HCT116 (cell line): Measurements from ENCODE around the gene ALOX12B. TPM values are rescaled to one million over a fixed set of nuclear protein-coding genes. Genes with fewer than 3 reads are reported as not detected.

Source experiments
- ATAC-seq: fragments of 200-7000 bp; cut with Tn5 transposase; 2 replicates; pipeline ENCODE4 v1.9.1; 2020; ENCODE audit warnings: mild to moderate bottlenecking, moderate library complexity
- BruUV-seq: library from RNA; stranded (reverse); fragments of 400-500 nt; replicated peaks from 2 replicates; lab custom pipeline; 2021; lab: Mats Ljungman, UMichigan
- CTCF ChIA-PET: fragments of 300-600 bp; sonication (Branson Sonifier 250); formaldehyde crosslinking; loops from one replicate; lab custom pipeline; 2021; ENCODE audit warnings: antibody characterized with exemption; lab: Charles Lee
- POLR2A ChIA-PET: fragments of 300-600, 350-600 bp; sonication (Branson Sonifier 250); formaldehyde crosslinking; loops from one replicate; lab custom pipeline; 2021; ENCODE audit warnings: antibody characterized with exemption; lab: Charles Lee
- RAD21 ChIA-PET, 2 experiments: fragments of 300-600 bp; sonication (Branson Sonifier 250); formaldehyde crosslinking; loops; one replicate each; lab custom pipeline; 2023; ENCODE audit warnings: low total read pairs in 2 of 2; ENCODE audit not compliant: uncharacterized antibody in 2 of 2, unreplicated experiment in 2 of 2, low non-redundant PET in 1 of 2; lab: Charles Lee
- DNase-seq: peaks from one replicate; pipeline ENCODE4 v3.0.0-alpha.2; 2010; ENCODE audit warnings: low read depth, low spot score
- H2AFZ ChIP-seq: fragments of 200-600 bp; shearing (Covaris generic), sonication (generic); 2 replicates; pipeline ENCODE4 v1.6.1; 2017; ENCODE audit warnings: low read depth, mixed run types, mixed read lengths, antibody characterized with exemption, low read length; ENCODE audit not compliant: poor library complexity, severe bottlenecking
- H3K27ac ChIP-seq: 2 replicates; pipeline ENCODE4 v1.5.1; 2012; ENCODE audit warnings: low read depth, low read length
- H3K27me3 ChIP-seq: fragments of 200-600 bp; sonication (generic); 2 replicates; pipeline ENCODE4 v1.6.1; 2016; ENCODE audit warnings: mixed run types, low read length, mixed read lengths; ENCODE audit not compliant: insufficient read depth
- H3K36me3 ChIP-seq, 2 experiments: fragments of 200-500 bp in 1 of 2; fragments of 200-600 bp in 1 of 2; sonication (Bioruptor generic) in 1 of 2; sonication (generic) in 1 of 2; 2 replicates each; pipeline versions ENCODE4 v1.5.1 to v1.6.1; 2014 to 2016; ENCODE audit warnings: low read length in 2 of 2, inconsistent platforms in 1 of 2, mixed read lengths in 1 of 2, mixed run types in 1 of 2; ENCODE audit not compliant: insufficient read depth in 2 of 2, control insufficient read depth in 1 of 2
- H3K4me1 ChIP-seq, 2 experiments: fragments of 200-600 bp in 1 of 2; sonication (generic) in 1 of 2; 2 replicates each; pipeline versions ENCODE4 v1.5.1 to v1.6.1; 2012 to 2017; ENCODE audit warnings: low read length in 2 of 2, inconsistent platforms in 1 of 2, mild to moderate bottlenecking in 1 of 2, mixed read lengths in 1 of 2, mixed run types in 1 of 2, moderate library complexity in 1 of 2; ENCODE audit not compliant: insufficient read depth in 2 of 2, control insufficient read depth in 1 of 2
- H3K4me2 ChIP-seq: fragments of 200-600 bp; sonication (generic); 2 replicates; pipeline ENCODE4 v1.6.1; 2017; ENCODE audit warnings: mixed run types, low read length, mixed read lengths
- H3K4me3 ChIP-seq, 2 experiments: fragments of 200-600 bp in 1 of 2; sonication (generic) in 1 of 2; replicated peaks in 1 of 2; 2 replicates each; pipeline ENCODE4 v1.5.1; 2011 to 2016; ENCODE audit warnings: low read length in 2 of 2, control low read depth in 1 of 2, low read depth in 1 of 2, mild to moderate bottlenecking in 1 of 2, mixed read lengths in 1 of 2, mixed run types in 1 of 2
- H3K79me2 ChIP-seq: fragments of 200-600 bp; sonication (generic); 2 replicates; pipeline ENCODE4 v1.6.1; 2017; ENCODE audit warnings: mild to moderate bottlenecking, mixed run types, low read length, moderate library complexity, mixed read lengths; ENCODE audit not compliant: insufficient read depth
- H3K9ac ChIP-seq: fragments of 200-600 bp; sonication (generic); 2 replicates; pipeline ENCODE4 v1.6.1; 2016; ENCODE audit warnings: low read length, mixed read lengths
- H3K9me2 ChIP-seq: fragments of 200-600 bp; sonication (generic), shearing (Covaris generic); 2 replicates; pipeline ENCODE4 v1.6.1; 2017; ENCODE audit warnings: mixed run types, mild to moderate bottlenecking, moderate library complexity; ENCODE audit not compliant: insufficient read depth
- H3K9me3 ChIP-seq, 2 experiments: fragments of 200-500 bp in 1 of 2; fragments of 200-600 bp in 1 of 2; sonication (Bioruptor generic) in 1 of 2; sonication (generic) in 1 of 2; 2 replicates each; pipeline ENCODE4 v1.6.1; 2014 to 2017; ENCODE audit warnings: low read length in 2 of 2, mixed read lengths in 2 of 2, inconsistent platforms in 1 of 2, low read depth in 1 of 2, mild to moderate bottlenecking in 1 of 2, mixed run types in 1 of 2, moderate library complexity in 1 of 2; ENCODE audit not compliant: control insufficient read depth in 1 of 2, insufficient read depth in 1 of 2
- H4K20me1 ChIP-seq: fragments of 200-600 bp; sonication (generic), shearing (Covaris generic); 2 replicates; pipeline ENCODE4 v1.6.1; 2017; ENCODE audit warnings: mixed run types, mild to moderate bottlenecking, moderate library complexity; ENCODE audit not compliant: insufficient read depth
- CBX3 ChIP-seq: IDR thresholded peaks from 2 replicates; pipeline ENCODE4 v1.6.1; 2012; ENCODE audit warnings: low read depth
- CEBPB ChIP-seq: IDR thresholded peaks from 2 replicates; pipeline ENCODE4 v1.6.1; 2012; ENCODE audit warnings: low read depth
- EGR1 ChIP-seq: IDR thresholded peaks from 2 replicates; pipeline ENCODE4 v1.6.1; 2012; ENCODE audit warnings: low read depth
- EZH2phosphoT487 ChIP-seq: fragments of 200-600 bp; IDR thresholded peaks from 2 replicates; pipeline ENCODE4 v1.6.1; 2018; ENCODE audit warnings: antibody characterized with exemption, borderline replicate concordance
- JUND ChIP-seq: IDR thresholded peaks from 2 replicates; pipeline ENCODE4 v1.6.1; 2012
- POLR2A ChIP-seq: IDR thresholded peaks from 2 replicates; pipeline ENCODE4 v1.7.0; 2011; ENCODE audit warnings: borderline replicate concordance; ENCODE audit not compliant: insufficient read depth, insufficient read length; ENCODE audit errors: extremely low read depth
- RAD21 ChIP-seq: IDR thresholded peaks from 2 replicates; pipeline ENCODE4 v1.6.1; 2012; ENCODE audit warnings: low read depth, mild to moderate bottlenecking
- SIN3A ChIP-seq: IDR thresholded peaks from 2 replicates; pipeline ENCODE4 v1.6.1; 2012; ENCODE audit warnings: low read depth
- TCF7L2 ChIP-seq: IDR thresholded peaks from 2 replicates; pipeline ENCODE4 v1.7.0; 2011; ENCODE audit warnings: borderline replicate concordance, inconsistent platforms; ENCODE audit not compliant: insufficient read depth, insufficient read length; ENCODE audit errors: extremely low read depth
- YY1 ChIP-seq: IDR thresholded peaks from 2 replicates; pipeline ENCODE4 v1.6.1; 2011; ENCODE audit warnings: low read length, low read depth, moderate library complexity, mild to moderate bottlenecking; ENCODE audit not compliant: insufficient replicate concordance; ENCODE audit errors: extremely low read depth
- ZFX ChIP-seq: fragments of 450-650 bp; IDR thresholded peaks from 2 replicates; pipeline ENCODE4 v1.6.1; 2017
- intact Hi-C: fragments of 100-400 bp; cut with micrococcal nuclease; formaldehyde crosslinking; loops from 2 replicates; pipeline ENCODE4 v1.10.0; 2022
- total RNA-seq: library from RNA; stranded (reverse); gene quantifications from one replicate; pipeline ENCODE4 v1.2.1, GENCODE V29; 2021; ENCODE audit not compliant: unreplicated experiment
- TF ChIP-seq, protein P1 (sequence below), 3 experiments: fragments of 200-600 bp in 1 of 3; sonication (generic) in 1 of 3; IDR thresholded peaks in 2 of 3; conservative IDR thresholded peaks in 1 of 3; 2 replicates each; pipeline ENCODE4 v1.5.1; 2012 to 2017; ENCODE audit warnings: low read depth in 2 of 3, low read length in 2 of 3, antibody characterized with exemption in 1 of 3, borderline replicate concordance in 1 of 3, control low read depth in 1 of 3, mild to moderate bottlenecking in 1 of 3, mixed read lengths in 1 of 3, mixed run types in 1 of 3, moderate library complexity in 1 of 3; ENCODE audit not compliant: insufficient read depth in 1 of 3
- TF ChIP-seq, protein P2 (sequence below): IDR thresholded peaks from 2 replicates; pipeline ENCODE4 v1.6.1; 2011; ENCODE audit warnings: mild to moderate bottlenecking, low read length, moderate library complexity; ENCODE audit not compliant: insufficient replicate concordance; ENCODE audit errors: extremely low read depth
- TF ChIP-seq, protein P3 (sequence below): IDR thresholded peaks from 2 replicates; pipeline ENCODE4 v1.6.1; 2012
- TF ChIP-seq, protein P4 (sequence below): IDR thresholded peaks from 2 replicates; pipeline ENCODE4 v1.6.1; 2012; ENCODE audit warnings: low read depth

Gene ALOX12B
- total RNA-seq, 1 experiment from 2014 or later: 3.8 TPM

DNA sequence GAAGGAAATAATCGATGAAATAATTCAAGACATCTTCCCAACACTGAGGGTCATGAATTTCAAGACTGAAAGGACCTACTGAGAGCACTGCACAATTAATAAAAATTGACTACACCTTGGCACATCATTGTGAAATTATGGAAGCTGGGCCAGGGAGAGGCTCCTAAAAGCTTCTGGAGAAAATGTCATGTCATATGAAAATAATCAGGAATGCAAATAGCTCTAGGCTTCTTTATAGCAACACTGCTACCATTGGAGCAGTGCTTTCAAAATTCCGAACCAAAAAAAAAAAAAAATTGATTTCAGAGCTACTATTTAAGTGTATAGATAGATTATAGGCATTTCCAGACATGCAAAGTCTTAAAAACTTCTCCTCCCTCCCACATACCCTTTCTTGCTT is 55.1 kb downstream of the ALOX12B start (continued):
- TF ChIP-seq, protein P1, sequence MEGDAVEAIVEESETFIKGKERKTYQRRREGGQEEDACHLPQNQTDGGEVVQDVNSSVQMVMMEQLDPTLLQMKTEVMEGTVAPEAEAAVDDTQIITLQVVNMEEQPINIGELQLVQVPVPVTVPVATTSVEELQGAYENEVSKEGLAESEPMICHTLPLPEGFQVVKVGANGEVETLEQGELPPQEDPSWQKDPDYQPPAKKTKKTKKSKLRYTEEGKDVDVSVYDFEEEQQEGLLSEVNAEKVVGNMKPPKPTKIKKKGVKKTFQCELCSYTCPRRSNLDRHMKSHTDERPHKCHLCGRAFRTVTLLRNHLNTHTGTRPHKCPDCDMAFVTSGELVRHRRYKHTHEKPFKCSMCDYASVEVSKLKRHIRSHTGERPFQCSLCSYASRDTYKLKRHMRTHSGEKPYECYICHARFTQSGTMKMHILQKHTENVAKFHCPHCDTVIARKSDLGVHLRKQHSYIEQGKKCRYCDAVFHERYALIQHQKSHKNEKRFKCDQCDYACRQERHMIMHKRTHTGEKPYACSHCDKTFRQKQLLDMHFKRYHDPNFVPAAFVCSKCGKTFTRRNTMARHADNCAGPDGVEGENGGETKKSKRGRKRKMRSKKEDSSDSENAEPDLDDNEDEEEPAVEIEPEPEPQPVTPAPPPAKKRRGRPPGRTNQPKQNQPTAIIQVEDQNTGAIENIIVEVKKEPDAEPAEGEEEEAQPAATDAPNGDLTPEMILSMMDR (IDR thresholded peaks at IDR 0.05 in 2 of 3, conservative IDR thresholded peaks at IDR 0.05 in 1 of 3; ENCODE audit: borderline replicate concordance in 1 of 3, insufficient read depth in 1 of 3, low read depth in 2 of 3, low read length in 2 of 3): no peak
- no peak for TF ChIP-seq JUND
- no peak for TF ChIP-seq CBX3
- no peak for TF ChIP-seq CEBPB
- no peak for TF ChIP-seq EGR1
- no peak for TF ChIP-seq YY1

DNA sequence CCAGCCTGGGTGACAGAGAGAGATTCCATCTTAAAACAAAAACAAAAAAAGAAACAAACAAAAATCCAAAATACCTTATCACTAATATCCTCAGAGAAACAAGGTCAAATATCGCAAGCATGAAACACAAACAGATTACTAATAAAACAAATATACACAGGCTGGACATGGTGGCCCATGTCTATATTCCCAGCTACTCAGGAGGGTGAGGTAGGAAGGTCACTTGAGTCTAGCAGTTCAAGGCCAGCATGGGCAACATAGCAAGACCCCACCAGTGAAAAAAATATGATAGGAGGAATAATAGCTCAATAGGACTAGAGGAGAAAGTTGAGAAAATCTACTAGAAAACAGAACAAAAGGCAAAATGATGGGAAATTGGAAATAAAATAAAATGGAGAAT is 55.6 kb downstream of the ALOX12B start:
- ATAC-seq (no peak), DNase-seq (no peak)
- H3K27me3 ChIP-seq: no peaks in the 10 kb centered on the region
- H3K4me3 ChIP-seq: no peak overlapping the region
- H3K4me1 ChIP-seq: no peaks in the 10 kb centered on the region
- no peak overlapping the region for H2AFZ ChIP-seq
- no peaks in the 10 kb centered on the region for H3K9me2 ChIP-seq
- H3K79me2 ChIP-seq: no peaks in the 10 kb centered on the region
- POLR2A ChIA-PET: no interaction called here
- no peaks in the 10 kb centered on the region for H4K20me1 ChIP-seq
- H3K36me3 ChIP-seq: no peaks in the 10 kb centered on the region
- no peaks in the 10 kb centered on the region for H3K9me3 ChIP-seq
- RAD21 ChIA-PET: no interaction called here
- H3K4me2 ChIP-seq: no peak overlapping the region
- intact Hi-C loops: no loop called here
- no peak overlapping the region for H3K27ac ChIP-seq
- no TSS peak for BruUV-seq
- no peak overlapping the region for H3K9ac ChIP-seq
- CTCF ChIA-PET: interaction anchor here (1.5 to 2.6 kb wide), 3 partner anchors 10 to 35 kb away, joined by 5 to 14 read pairs (median 5); no protein-coding TSS in a partner anchor
- no peak for TF ChIP-seq EGR1
- no peak for TF ChIP-seq POLR2A
- TF ChIP-seq TCF7L2: no peak
- TF ChIP-seq EZH2phosphoT487: no peak
- no peak for TF ChIP-seq YY1
- TF ChIP-seq, protein P2, sequence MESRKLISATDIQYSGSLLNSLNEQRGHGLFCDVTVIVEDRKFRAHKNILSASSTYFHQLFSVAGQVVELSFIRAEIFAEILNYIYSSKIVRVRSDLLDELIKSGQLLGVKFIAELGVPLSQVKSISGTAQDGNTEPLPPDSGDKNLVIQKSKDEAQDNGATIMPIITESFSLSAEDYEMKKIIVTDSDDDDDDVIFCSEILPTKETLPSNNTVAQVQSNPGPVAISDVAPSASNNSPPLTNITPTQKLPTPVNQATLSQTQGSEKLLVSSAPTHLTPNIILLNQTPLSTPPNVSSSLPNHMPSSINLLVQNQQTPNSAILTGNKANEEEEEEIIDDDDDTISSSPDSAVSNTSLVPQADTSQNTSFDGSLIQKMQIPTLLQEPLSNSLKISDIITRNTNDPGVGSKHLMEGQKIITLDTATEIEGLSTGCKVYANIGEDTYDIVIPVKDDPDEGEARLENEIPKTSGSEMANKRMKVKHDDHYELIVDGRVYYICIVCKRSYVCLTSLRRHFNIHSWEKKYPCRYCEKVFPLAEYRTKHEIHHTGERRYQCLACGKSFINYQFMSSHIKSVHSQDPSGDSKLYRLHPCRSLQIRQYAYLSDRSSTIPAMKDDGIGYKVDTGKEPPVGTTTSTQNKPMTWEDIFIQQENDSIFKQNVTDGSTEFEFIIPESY: no peak
- TF ChIP-seq, protein P3, sequence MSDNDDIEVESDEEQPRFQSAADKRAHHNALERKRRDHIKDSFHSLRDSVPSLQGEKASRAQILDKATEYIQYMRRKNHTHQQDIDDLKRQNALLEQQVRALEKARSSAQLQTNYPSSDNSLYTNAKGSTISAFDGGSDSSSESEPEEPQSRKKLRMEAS: no peak
- TF ChIP-seq, protein P4, sequence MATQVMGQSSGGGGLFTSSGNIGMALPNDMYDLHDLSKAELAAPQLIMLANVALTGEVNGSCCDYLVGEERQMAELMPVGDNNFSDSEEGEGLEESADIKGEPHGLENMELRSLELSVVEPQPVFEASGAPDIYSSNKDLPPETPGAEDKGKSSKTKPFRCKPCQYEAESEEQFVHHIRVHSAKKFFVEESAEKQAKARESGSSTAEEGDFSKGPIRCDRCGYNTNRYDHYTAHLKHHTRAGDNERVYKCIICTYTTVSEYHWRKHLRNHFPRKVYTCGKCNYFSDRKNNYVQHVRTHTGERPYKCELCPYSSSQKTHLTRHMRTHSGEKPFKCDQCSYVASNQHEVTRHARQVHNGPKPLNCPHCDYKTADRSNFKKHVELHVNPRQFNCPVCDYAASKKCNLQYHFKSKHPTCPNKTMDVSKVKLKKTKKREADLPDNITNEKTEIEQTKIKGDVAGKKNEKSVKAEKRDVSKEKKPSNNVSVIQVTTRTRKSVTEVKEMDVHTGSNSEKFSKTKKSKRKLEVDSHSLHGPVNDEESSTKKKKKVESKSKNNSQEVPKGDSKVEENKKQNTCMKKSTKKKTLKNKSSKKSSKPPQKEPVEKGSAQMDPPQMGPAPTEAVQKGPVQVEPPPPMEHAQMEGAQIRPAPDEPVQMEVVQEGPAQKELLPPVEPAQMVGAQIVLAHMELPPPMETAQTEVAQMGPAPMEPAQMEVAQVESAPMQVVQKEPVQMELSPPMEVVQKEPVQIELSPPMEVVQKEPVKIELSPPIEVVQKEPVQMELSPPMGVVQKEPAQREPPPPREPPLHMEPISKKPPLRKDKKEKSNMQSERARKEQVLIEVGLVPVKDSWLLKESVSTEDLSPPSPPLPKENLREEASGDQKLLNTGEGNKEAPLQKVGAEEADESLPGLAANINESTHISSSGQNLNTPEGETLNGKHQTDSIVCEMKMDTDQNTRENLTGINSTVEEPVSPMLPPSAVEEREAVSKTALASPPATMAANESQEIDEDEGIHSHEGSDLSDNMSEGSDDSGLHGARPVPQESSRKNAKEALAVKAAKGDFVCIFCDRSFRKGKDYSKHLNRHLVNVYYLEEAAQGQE: no peak
- TF ChIP-seq ZFX: no peak
- no peak for TF ChIP-seq RAD21
- no peak for TF ChIP-seq SIN3A
- TF ChIP-seq CBX3: no peak
- TF ChIP-seq CEBPB: no peak
